ENCODE results near the gene PDE6G. TPM values are rescaled to one million over a fixed set of nuclear protein-coding genes. Genes with fewer than 3 reads are reported as not detected.

The PDE6G gene
- total RNA-seq, 2 donors from 2014 or later, result not detected

DNA sequence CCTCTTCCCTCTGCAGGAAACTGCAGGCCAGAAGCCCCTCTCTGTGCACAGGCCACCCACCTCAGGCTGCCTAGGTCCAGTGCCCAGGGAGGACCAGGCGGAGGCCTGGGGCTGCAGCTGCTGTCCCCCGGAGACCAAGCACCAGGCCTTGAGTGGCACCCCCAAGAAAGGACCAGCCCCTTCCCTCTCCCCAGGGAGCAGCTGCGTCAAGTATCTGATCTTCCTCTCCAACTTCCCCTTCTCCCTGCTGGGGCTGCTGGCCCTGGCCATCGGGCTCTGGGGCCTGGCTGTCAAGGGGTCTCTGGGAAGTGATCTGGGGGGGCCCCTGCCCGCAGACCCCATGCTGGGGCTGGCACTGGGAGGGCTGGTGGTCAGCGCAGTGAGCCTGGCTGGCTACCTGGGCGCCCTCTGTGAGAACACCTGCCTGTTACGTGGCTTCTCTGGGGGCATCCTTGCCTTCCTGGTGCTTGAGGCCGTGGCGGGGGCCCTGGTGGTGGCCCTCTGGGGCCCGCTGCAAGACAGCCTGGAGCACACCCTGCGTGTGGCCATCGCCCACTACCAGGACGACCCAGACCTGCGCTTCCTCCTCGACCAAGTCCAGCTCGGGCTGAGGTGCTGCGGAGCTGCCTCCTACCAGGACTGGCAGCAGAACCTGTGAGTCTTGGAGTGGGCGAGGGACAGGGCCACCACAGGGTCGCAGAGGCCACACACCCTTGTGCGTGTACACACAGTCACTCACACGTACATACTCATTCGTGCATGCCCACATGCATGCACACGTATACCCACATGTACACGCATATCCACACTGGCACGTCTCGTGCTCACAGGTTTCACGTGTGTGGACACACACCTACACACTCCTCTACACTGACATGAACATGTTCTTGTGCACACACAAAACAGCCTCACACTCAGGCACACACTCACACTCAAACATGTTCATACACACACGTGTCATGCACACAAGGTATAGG, 11.1 kb downstream of the PDE6G start:
- Histone ChIP-seq H3K27ac (no peak overlapping the region), H3K4me3 (no peak overlapping the region), H3K27me3 (peaks cover 16% of the 10 kb centered on the region), H3K4me1 (no peaks in the 10 kb centered on the region), H3K9me3 (no peaks in the 10 kb centered on the region), H3K36me3 (no peaks in the 10 kb centered on the region), H3K9ac (ENCODE audit: low read depth in 2 of 2, low read length in 2 of 2) (no peak overlapping the region)
- intact Hi-C loops (cut with DNase I), result no loop called here
- DNase-seq, result no peak
- no peak for TF ChIP-seq CTCF (IDR thresholded peaks at IDR 0.05)

DNA sequence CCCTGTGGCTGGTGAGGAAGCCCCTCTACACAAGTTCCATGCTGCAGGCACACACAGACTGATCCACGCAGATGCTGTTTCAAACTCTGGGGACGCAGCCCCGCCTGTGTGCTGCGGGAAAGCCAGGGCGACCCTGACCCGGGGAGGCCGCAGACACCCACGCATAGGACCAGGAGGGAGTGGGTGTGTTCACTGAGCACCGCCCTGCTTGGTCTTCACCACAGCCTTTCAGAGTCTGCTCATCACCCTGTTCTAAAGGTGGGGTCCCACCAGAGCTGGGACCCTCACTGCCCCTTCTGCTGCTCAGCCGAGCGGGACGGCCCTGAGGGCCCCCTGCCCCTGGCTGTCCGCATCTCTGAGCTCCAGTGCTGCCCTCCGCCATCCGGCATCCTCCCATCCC, 11.8 kb downstream of the PDE6G start:
- peaks cover 16% of the 10 kb centered on the region for H3K27me3 ChIP-seq
- DNase-seq, result no peak
- H3K36me3 ChIP-seq, result no peaks in the 10 kb centered on the region
- no peak overlapping the region for H3K4me3 ChIP-seq
- H3K9ac ChIP-seq (ENCODE audit: low read depth in 2 of 2, low read length in 2 of 2), result no peak overlapping the region
- no peak overlapping the region for H3K27ac ChIP-seq
- no peak for TF ChIP-seq CTCF (IDR thresholded peaks at IDR 0.05)
- intact Hi-C loops (cut with DNase I), result no loop called here
- H3K9me3 ChIP-seq, result no peaks in the 10 kb centered on the region
- H3K4me1 ChIP-seq, result no peaks in the 10 kb centered on the region

GRCh38 chr17:81641825-81642489, 14.4 kb downstream of the PDE6G start:
- Histone ChIP-seq H3K4me3 (no peak overlapping the region), H3K27me3 (no peaks in the 10 kb centered on the region), H3K27ac (no peak overlapping the region), H3K9ac (ENCODE audit: low read depth in 2 of 2, low read length in 2 of 2) (no peak overlapping the region), H3K4me1 (no peaks in the 10 kb centered on the region), H3K9me3 (no peaks in the 10 kb centered on the region), H3K36me3 (no peaks in the 10 kb centered on the region)
- intact Hi-C loops (cut with DNase I), result no loop called here
- no peak for DNase-seq
- TF ChIP-seq CTCF (IDR thresholded peaks at IDR 0.05), result no peak

DNA sequence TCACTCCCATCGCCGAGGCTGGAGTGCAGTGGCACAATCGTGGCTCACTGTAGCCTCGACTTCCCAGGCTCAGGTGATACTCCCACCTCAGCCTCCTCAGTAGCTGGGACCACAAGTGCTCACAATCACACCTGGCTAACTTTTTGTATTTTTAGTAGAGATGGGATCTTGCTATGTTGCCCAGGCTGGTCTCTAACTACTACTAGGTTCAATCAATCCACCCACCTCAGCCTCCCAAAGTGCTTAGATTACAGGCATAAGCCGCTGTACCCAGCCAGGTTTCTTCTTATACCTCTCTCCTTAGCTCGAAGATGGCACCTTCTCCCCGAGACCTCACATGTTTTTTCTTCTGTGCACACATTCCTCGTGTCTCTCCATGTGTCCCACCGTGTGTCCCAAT, 16.3 kb downstream of the PDE6G start:
- intact Hi-C loops (cut with DNase I), result no loop called here
- DNase-seq, result no peak
- no peak overlapping the region for H3K9ac ChIP-seq (ENCODE audit: low read depth in 2 of 2, low read length in 2 of 2)
- no peaks in the 10 kb centered on the region for H3K9me3 ChIP-seq
- TF ChIP-seq CTCF (IDR thresholded peaks at IDR 0.05), result no peak
- H3K27me3 ChIP-seq, result no peaks in the 10 kb centered on the region
- peaks cover 10% of the 10 kb centered on the region for H3K4me1 ChIP-seq
- no peak overlapping the region for H3K4me3 ChIP-seq
- H3K27ac ChIP-seq, result no peak overlapping the region
- H3K36me3 ChIP-seq, result no peaks in the 10 kb centered on the region

GRCh38 chr17:81638683-81639082, 17.7 kb downstream of the PDE6G start:
- H3K4me3 ChIP-seq, result no peak overlapping the region
- H3K9ac ChIP-seq (ENCODE audit: low read depth in 2 of 2, low read length in 2 of 2), result no peak overlapping the region
- no peaks in the 10 kb centered on the region for H3K27me3 ChIP-seq
- no peak for DNase-seq
- peaks cover 13% of the 10 kb centered on the region for H3K4me1 ChIP-seq
- no peaks in the 10 kb centered on the region for H3K9me3 ChIP-seq
- no peaks in the 10 kb centered on the region for H3K36me3 ChIP-seq
- no peak for TF ChIP-seq CTCF (IDR thresholded peaks at IDR 0.05)
- H3K27ac ChIP-seq, result no peak overlapping the region
- intact Hi-C loops (cut with DNase I), result no loop called here
